WERI-Rb-1 (cell line): ENCODE measurements around the gene CDK10.
"Not testable (repeated sequence)": the region's sequence is repeated elsewhere in the genome, so short reads cannot be mapped to it uniquely, and the experiment has no call there.

Source experiments
- DNase-seq: peaks from one replicate; pipeline ENCODE4 v3.0.0-alpha.2; 2020
- H3K27ac ChIP-seq: fragments of 250-450 bp; sonication (Bioruptor Pico); 2 replicates; pipeline ENCODE4 v1.5.1; 2020; ENCODE audit warnings: mild to moderate bottlenecking, moderate library complexity
- H3K27me3 ChIP-seq: fragments of 250-450 bp; sonication (Bioruptor Pico); 2 replicates; pipeline ENCODE4 v1.5.1; 2021; ENCODE audit warnings: mild to moderate bottlenecking, low read depth, moderate library complexity; ENCODE audit not compliant: insufficient read depth, severe bottlenecking
- H3K36me3 ChIP-seq: fragments of 250-450 bp; sonication (Bioruptor Pico); 2 replicates; pipeline ENCODE4 v1.5.1; 2020; ENCODE audit warnings: mild to moderate bottlenecking, moderate library complexity
- H3K4me3 ChIP-seq: 2 replicates; pipeline ENCODE4 v1.5.1; 2011; ENCODE audit warnings: low read depth, mild to moderate bottlenecking, control low read depth, low read length
- H3K9me3 ChIP-seq: fragments of 250-450 bp; sonication (Bioruptor Pico); 2 replicates; pipeline ENCODE4 v1.5.1; 2021; ENCODE audit warnings: mild to moderate bottlenecking, moderate library complexity; ENCODE audit not compliant: severe bottlenecking
- CTCF ChIP-seq: IDR thresholded peaks from 2 replicates; pipeline ENCODE4 v1.5.1; 2011; ENCODE audit warnings: low read depth, mild to moderate bottlenecking, control low read depth, inconsistent platforms, low read length

CDK10 gene

GRCh38 chr16:89669755-89670154 lies 16.7 kb upstream of the CDK10 start:
- H3K4me3 ChIP-seq, result no peak overlapping the region
- H3K27ac ChIP-seq, result no peak overlapping the region
- no peaks in the 10 kb centered on the region for H3K9me3 ChIP-seq
- H3K27me3 ChIP-seq, result no peaks in the 10 kb centered on the region
- no peak for TF ChIP-seq CTCF
- no peaks in the 10 kb centered on the region for H3K36me3 ChIP-seq
- no peak for DNase-seq

DNA sequence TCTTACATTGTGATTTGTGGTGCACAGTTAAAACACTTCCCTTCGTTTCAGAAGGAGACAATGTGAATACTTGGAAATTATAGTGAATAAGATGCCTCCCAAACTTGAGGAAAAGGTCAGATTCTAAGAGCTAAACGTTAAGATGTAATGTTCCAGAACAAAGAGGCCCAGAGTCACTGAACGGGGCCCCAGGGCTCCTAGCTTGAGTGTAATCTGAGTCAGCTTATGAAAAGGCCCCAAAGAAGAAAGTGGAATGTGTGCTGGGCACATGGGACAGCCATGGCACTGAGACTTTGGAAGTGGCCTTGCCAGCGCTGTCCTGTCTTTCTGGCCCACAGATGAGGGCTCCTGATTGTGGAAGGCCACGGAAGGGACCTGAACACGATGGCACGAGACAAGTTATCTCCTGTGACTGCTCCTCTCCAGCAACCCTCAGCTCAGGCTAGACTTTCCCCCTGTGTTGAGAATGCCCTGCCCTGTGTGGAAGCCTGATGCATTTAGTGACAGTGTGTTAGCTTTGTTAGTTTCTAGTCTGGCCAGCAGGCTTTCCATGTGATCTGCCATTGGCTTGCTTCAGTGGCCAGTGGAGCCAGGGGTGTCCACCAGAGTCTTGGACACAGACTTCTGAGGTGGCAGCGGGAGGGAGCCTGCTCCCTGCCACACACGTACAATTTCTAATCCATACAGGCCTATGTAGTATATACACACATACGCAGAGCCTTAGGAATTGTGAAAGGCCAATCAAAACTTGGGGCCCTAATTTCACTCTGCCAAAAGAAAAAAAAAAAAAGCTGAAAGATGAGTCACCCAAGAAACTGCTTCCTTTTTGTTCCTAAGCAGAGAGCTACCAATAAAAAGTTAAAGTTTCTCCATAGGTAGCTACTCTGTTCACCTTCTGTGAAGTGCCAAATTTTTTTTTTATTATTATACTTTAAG lies 15.7 kb upstream of the CDK10 start:
- Histone ChIP-seq H3K4me3 (no peak overlapping the region), H3K27me3 (no peaks in the 10 kb centered on the region), H3K36me3 (no peaks in the 10 kb centered on the region), H3K27ac (no peak overlapping the region), H3K9me3 (no peaks in the 10 kb centered on the region)
- no peak for TF ChIP-seq CTCF
- no peak for DNase-seq

- H3K9me3 ChIP-seq, DNase-seq, H3K27ac ChIP-seq, H3K27me3 ChIP-seq, H3K4me3 ChIP-seq, H3K36me3 ChIP-seq: not testable (repeated sequence)
These were observed 14.9 kb upstream of the CDK10 start for GRCh38 chr16:89671565-89671964.

DNA sequence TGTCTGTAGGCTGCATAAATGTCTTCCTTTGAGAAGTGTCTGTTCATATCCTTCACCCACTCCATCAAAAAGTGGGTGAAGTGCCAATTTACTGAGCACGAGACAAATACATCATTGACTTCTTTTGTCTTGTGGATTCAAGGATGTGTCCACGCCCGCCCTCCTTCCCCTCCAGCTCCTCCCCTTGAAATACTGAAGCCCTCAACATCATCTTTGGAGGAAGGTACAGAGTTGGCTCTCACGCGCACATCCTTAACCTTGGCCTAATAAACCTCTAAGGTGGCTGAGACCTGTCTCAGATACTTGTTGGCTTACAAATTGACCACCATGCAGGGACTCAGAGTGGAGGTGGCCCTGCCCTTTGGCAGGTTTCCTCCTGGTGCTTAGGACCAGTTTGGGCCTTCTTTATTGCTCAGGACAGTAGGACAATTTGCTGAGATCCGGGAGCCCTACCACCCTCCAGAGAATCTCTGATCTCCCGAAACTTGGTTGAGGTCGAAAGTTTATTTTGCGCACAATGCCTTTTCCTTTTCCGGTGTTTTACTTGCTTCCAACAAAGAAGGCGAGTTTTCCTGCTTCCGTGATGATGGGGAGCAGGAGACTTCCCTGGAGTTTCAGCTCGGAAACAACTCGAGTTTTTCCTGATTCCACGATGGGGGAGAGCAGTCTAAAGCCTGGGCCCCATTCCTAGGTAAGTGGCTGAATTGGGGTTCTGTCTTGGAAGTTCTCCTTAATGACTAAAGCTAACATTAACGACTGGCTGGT lies 14.1 kb upstream of the CDK10 start:
- DNase-seq, result no peak
- H3K27ac ChIP-seq, result no peak overlapping the region
- no peaks in the 10 kb centered on the region for H3K9me3 ChIP-seq
- TF ChIP-seq CTCF, result no peak
- no peaks in the 10 kb centered on the region for H3K36me3 ChIP-seq
- H3K27me3 ChIP-seq, result no peaks in the 10 kb centered on the region
- no peak overlapping the region for H3K4me3 ChIP-seq

- no peak for TF ChIP-seq CTCF
- Histone ChIP-seq H3K4me3 (no peak overlapping the region), H3K9me3 (no peaks in the 10 kb centered on the region), H3K27me3 (no peaks in the 10 kb centered on the region), H3K36me3 (no peaks in the 10 kb centered on the region), H3K27ac (no peak overlapping the region)
- no peak for DNase-seq
These were observed 8.2 kb upstream of the CDK10 start for GRCh38 chr16:89678258-89678657.

GRCh38 chr16:89685916-89686315 lies 573 bp upstream of the CDK10 start:
- Histone ChIP-seq H3K4me3 (no peak overlapping the region), H3K27me3 (no peaks in the 10 kb centered on the region), H3K27ac (no peak overlapping the region), H3K9me3 (no peaks in the 10 kb centered on the region), H3K36me3 (peaks cover 5% of the 10 kb centered on the region; the same call in 1 of the 2 replicates)
- no peak for DNase-seq
- TF ChIP-seq CTCF, result no peak
